GM23338 (cell line): ENCODE results near the gene ADAM11. TPM values are rescaled to one million over a fixed set of nuclear protein-coding genes. Genes with fewer than 3 reads are reported as not detected.

Experiments used
- ATAC-seq: fragments of 200-7000 bp; cut with Tn5 transposase; 3 replicates; pipeline ENCODE4 v1.9.1; 2020
- DNase-seq: peaks from one replicate; pipeline ENCODE4 v3.0.0-alpha.2; 2015; ENCODE audit warnings: low spot score
- H2AFZ ChIP-seq: fragments of 200-600 bp; sonication (generic); 2 replicates; pipeline ENCODE4 v1.8.0; 2016; ENCODE audit warnings: antibody characterized with exemption, mild to moderate bottlenecking, moderate library complexity
- H3F3A ChIP-seq: fragments of 200-600 bp; sonication (generic); replicated peaks from 2 replicates; pipeline ENCODE4 v1.8.0; 2017; ENCODE audit warnings: antibody characterized with exemption, mixed run types, low read depth
- H3K27ac ChIP-seq: fragments of 200-600 bp; sonication (generic); 2 replicates; pipeline ENCODE4 v1.6.1; 2016; ENCODE audit warnings: low read depth
- H3K27me3 ChIP-seq: fragments of 200-600 bp; sonication (generic); 2 replicates; pipeline ENCODE4 v1.8.0; 2016; ENCODE audit warnings: mild to moderate bottlenecking, mixed run types, moderate library complexity; ENCODE audit not compliant: insufficient read depth
- H3K36me3 ChIP-seq: fragments of 200-600 bp; sonication (generic); 2 replicates; pipeline ENCODE4 v1.8.0; 2016; ENCODE audit warnings: mild to moderate bottlenecking; ENCODE audit not compliant: insufficient read depth
- H3K4me1 ChIP-seq: fragments of 200-600 bp; sonication (generic); 2 replicates; pipeline ENCODE4 v1.8.0; 2016; ENCODE audit warnings: mild to moderate bottlenecking, moderate library complexity; ENCODE audit not compliant: insufficient read depth
- H3K4me2 ChIP-seq: fragments of 200-600 bp; sonication (generic); 2 replicates; pipeline ENCODE4 v1.7.1; 2017; ENCODE audit warnings: mixed run types
- H3K4me3 ChIP-seq: fragments of 200-600 bp; sonication (generic); 2 replicates; pipeline ENCODE4 v1.6.1; 2016; ENCODE audit warnings: mixed run types
- H3K79me2 ChIP-seq: fragments of 200-600 bp; sonication (generic); replicated peaks from 2 replicates; pipeline ENCODE4 v1.8.0; 2017; ENCODE audit warnings: mild to moderate bottlenecking; ENCODE audit not compliant: insufficient read depth
- H3K9me2 ChIP-seq: fragments of 200-600 bp; sonication (generic); 2 replicates; pipeline ENCODE4 v1.8.0; 2017; ENCODE audit not compliant: insufficient read depth
- H4K20me1 ChIP-seq: fragments of 200-600 bp; sonication (generic); replicated peaks from 2 replicates; pipeline ENCODE4 v1.8.0; 2017; ENCODE audit warnings: mild to moderate bottlenecking; ENCODE audit not compliant: insufficient read depth
- H3K27ac Mint-ChIP-seq: 2 replicates; pipeline ENCODE4 v1.8.0; 2020; ENCODE audit warnings: inconsistent platforms, mild to moderate bottlenecking, moderate library complexity, mixed read lengths
- H3K27me3 Mint-ChIP-seq: 3 replicates; pipeline ENCODE4 v1.8.0; 2022; ENCODE audit warnings: low read depth, mild to moderate bottlenecking, moderate library complexity, mixed read lengths, inconsistent platforms; ENCODE audit not compliant: insufficient read depth, poor library complexity
- H3K36me3 Mint-ChIP-seq: 3 replicates; pipeline ENCODE4 v1.8.0; 2021; ENCODE audit warnings: low read depth, mild to moderate bottlenecking, inconsistent platforms, moderate library complexity, mixed read lengths
- H3K4me1 Mint-ChIP-seq: 3 replicates; pipeline ENCODE4 v1.8.0; 2020; ENCODE audit warnings: mild to moderate bottlenecking, inconsistent platforms, mixed read lengths
- H3K4me3 Mint-ChIP-seq: 3 replicates; pipeline ENCODE4 v1.8.0; 2021; ENCODE audit warnings: moderate library complexity, mild to moderate bottlenecking, inconsistent platforms, mixed read lengths
- H3K9me3 Mint-ChIP-seq: 3 replicates; pipeline ENCODE4 v1.8.0; 2020; ENCODE audit warnings: moderate library complexity, mild to moderate bottlenecking, inconsistent platforms, mixed read lengths
- EZH2phosphoT487 ChIP-seq: fragments of 200-600 bp; sonication (generic); IDR thresholded peaks from one replicate; pipeline ENCODE4 v1.8.1; 2018; ENCODE audit warnings: antibody characterized with exemption; ENCODE audit not compliant: unreplicated experiment
- JUNB ChIP-seq: IDR thresholded peaks from one replicate; pipeline ENCODE4 v1.6.1; 2016; ENCODE audit warnings: antibody characterized with exemption; ENCODE audit not compliant: unreplicated experiment
- NANOG ChIP-seq: IDR thresholded peaks from 2 replicates; pipeline ENCODE4 v1.6.1; 2016; ENCODE audit warnings: antibody characterized with exemption, borderline replicate concordance
- ZNF331 ChIP-seq: fragments of 250-450 bp; sonication (Bioruptor Pico); IDR thresholded peaks from 2 replicates; pipeline ENCODE4 v1.5.0; 2020; ENCODE audit warnings: low read depth, mild to moderate bottlenecking, moderate library complexity
- polyA plus RNA-seq: library from polyadenylated mRNA; unstranded; fragments of >200 nt; fragmentation: Nextera tagmentation; extraction: Ambion mirVana; gene quantifications from 2 replicates; pipeline ENCODE4 v1.2.1, GENCODE V29; 2016
- total RNA-seq: library from RNA; depleted of rRNA; stranded (reverse); fragments of >200 nt; shearing (Covaris generic); gene quantifications from 2 replicates; pipeline ENCODE4 v1.2.3, GENCODE V29; 2014
- TF ChIP-seq, protein P1 (sequence below): IDR thresholded peaks from 2 replicates; pipeline ENCODE4 v1.6.1; 2016; ENCODE audit warnings: antibody characterized with exemption
- TF ChIP-seq, protein P2 (sequence below): fragments of 250-450 bp; sonication (Bioruptor Pico); IDR thresholded peaks from 2 replicates; pipeline ENCODE4 v1.5.0; 2020; ENCODE audit warnings: mild to moderate bottlenecking, moderate library complexity

Gene ADAM11
- total and polyA plus RNA-seq, 2 experiments from 2014 or later: 0.55 to 4.7 TPM

DNA sequence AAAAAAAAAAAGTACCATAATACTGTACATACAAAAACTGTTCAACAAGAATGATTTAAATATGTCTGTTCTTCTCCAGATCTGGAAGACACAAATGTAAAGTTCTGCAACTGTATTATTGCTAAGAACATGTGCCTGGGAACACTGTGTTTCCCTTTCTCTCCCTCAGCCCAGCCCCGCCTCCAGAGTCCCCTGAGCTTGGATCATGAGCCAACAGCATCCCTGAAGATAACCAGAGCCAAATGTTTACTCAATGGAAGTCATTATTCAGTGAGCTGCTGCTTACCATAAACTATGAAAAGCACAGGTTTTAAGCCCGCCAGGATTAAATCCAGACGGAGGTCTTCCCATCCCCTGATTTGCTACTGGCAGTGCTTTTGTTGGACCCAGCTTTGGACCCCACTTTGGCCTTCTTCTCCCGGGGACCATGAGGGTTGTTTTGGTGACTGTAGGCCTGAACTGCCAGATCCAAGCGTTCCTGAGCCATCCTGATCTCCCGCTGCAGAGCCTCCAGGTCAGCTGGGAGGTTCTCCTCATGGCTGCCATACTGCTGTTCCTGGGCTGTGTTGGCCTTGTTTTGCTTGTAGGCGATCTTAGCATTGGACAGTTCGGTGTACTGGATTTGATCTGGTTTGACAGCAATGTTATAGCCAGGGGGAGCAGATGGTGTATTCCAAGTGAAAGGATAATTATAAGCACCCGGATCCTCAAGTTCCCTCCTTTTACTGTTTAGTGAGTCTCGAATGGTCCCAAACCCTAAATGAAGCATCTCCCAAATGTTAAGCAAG lies 45.7 kb downstream of the ADAM11 start:
- H4K20me1 ChIP-seq: peaks cover 47% of the 10 kb centered on the region
- Mint-ChIP-seq H3K27me3 (peaks cover 6% of the 10 kb centered on the region), H3K27ac (no peak overlapping the region), H3K4me1 (peaks cover 6% of the 10 kb centered on the region), H3K9me3 (no peaks in the 10 kb centered on the region), H3K4me3 (no peak overlapping the region), H3K36me3 (peaks cover 80% of the 10 kb centered on the region)
- peaks cover 40% of the 10 kb centered on the region for H3K36me3 ChIP-seq
- peaks cover 9% of the 10 kb centered on the region; the same call in 1 of the 2 replicates for H3K4me1 ChIP-seq
- no peaks in the 10 kb centered on the region for H3K27me3 ChIP-seq
- no peak overlapping the region for H3K27ac ChIP-seq
- peaks cover 75% of the 10 kb centered on the region for H3K79me2 ChIP-seq
- H3F3A ChIP-seq: peaks cover 2% of the 10 kb centered on the region; the same call in 1 of the 2 replicates
- no peak for ATAC-seq
- H3K4me2 ChIP-seq: no peak overlapping the region
- H3K9me2 ChIP-seq: no peaks in the 10 kb centered on the region
- TF ChIP-seq EZH2phosphoT487 (no peak), JUNB (no peak), NANOG (no peak), ZNF331 (CRISPR knock-in tag) (no peak)
- TF ChIP-seq, protein P1, sequence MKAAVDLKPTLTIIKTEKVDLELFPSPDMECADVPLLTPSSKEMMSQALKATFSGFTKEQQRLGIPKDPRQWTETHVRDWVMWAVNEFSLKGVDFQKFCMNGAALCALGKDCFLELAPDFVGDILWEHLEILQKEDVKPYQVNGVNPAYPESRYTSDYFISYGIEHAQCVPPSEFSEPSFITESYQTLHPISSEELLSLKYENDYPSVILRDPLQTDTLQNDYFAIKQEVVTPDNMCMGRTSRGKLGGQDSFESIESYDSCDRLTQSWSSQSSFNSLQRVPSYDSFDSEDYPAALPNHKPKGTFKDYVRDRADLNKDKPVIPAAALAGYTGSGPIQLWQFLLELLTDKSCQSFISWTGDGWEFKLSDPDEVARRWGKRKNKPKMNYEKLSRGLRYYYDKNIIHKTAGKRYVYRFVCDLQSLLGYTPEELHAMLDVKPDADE: no peak
- TF ChIP-seq, protein P2, sequence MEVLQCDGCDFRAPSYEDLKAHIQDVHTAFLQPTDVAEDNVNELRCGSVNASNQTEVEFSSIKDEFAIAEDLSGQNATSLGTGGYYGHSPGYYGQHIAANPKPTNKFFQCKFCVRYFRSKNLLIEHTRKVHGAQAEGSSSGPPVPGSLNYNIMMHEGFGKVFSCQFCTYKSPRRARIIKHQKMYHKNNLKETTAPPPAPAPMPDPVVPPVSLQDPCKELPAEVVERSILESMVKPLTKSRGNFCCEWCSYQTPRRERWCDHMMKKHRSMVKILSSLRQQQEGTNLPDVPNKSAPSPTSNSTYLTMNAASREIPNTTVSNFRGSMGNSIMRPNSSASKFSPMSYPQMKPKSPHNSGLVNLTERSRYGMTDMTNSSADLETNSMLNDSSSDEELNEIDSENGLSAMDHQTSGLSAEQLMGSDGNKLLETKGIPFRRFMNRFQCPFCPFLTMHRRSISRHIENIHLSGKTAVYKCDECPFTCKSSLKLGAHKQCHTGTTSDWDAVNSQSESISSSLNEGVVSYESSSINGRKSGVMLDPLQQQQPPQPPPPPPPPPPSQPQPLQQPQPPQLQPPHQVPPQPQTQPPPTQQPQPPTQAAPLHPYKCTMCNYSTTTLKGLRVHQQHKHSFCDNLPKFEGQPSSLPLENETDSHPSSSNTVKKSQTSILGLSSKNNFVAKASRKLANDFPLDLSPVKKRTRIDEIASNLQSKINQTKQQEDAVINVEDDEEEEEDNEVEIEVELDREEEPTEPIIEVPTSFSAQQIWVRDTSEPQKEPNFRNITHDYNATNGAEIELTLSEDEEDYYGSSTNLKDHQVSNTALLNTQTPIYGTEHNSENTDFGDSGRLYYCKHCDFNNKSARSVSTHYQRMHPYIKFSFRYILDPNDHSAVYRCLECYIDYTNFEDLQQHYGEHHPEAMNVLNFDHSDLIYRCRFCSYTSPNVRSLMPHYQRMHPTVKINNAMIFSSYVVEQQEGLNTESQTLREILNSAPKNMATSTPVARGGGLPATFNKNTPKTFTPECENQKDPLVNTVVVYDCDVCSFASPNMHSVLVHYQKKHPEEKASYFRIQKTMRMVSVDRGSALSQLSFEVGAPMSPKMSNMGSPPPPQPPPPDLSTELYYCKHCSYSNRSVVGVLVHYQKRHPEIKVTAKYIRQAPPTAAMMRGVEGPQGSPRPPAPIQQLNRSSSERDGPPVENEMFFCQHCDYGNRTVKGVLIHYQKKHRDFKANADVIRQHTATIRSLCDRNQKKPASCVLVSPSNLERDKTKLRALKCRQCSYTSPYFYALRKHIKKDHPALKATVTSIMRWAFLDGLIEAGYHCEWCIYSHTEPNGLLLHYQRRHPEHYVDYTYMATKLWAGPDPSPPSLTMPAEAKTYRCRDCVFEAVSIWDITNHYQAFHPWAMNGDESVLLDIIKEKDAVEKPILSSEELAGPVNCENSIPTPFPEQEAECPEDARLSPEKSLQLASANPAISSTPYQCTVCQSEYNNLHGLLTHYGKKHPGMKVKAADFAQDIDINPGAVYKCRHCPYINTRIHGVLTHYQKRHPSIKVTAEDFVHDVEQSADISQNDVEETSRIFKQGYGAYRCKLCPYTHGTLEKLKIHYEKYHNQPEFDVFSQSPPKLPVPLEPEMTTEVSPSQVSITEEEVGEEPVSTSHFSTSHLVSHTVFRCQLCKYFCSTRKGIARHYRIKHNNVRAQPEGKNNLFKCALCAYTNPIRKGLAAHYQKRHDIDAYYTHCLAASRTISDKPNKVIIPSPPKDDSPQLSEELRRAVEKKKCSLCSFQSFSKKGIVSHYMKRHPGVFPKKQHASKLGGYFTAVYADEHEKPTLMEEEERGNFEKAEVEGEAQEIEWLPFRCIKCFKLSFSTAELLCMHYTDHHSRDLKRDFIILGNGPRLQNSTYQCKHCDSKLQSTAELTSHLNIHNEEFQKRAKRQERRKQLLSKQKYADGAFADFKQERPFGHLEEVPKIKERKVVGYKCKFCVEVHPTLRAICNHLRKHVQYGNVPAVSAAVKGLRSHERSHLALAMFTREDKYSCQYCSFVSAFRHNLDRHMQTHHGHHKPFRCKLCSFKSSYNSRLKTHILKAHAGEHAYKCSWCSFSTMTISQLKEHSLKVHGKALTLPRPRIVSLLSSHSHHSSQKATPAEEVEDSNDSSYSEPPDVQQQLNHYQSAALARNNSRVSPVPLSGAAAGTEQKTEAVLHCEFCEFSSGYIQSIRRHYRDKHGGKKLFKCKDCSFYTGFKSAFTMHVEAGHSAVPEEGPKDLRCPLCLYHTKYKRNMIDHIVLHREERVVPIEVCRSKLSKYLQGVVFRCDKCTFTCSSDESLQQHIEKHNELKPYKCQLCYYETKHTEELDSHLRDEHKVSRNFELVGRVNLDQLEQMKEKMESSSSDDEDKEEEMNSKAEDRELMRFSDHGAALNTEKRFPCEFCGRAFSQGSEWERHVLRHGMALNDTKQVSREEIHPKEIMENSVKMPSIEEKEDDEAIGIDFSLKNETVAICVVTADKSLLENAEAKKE (CRISPR knock-in tag): no peak
- no peak overlapping the region for H2AFZ ChIP-seq
- DNase-seq: no peak
- H3K4me3 ChIP-seq: no peak overlapping the region
